Naive thymus-derived CD8-positive, alpha-beta T cell (primary cell): ENCODE measurements around the gene SRR. TPM values are rescaled to one million over a fixed set of nuclear protein-coding genes. Genes with fewer than 3 reads are reported as not detected.

ENCODE experiments used
- ATAC-seq, 2 donors: fragments of 150-1000 bp; cut with Tn5 transposase in 1 of 2; sonication (Bioruptor Pico), chemical (Tn5 transposase) in 1 of 2; 1 replicate in 1 of 2; 2 replicates in 1 of 2; pipeline ENCODE4 v1.10.0; 2021; ENCODE audit warnings: mild to moderate bottlenecking in 2 of 2, moderate library complexity in 2 of 2
- POLR2A ChIA-PET: fragments of 350-600 bp; sonication (Branson Sonifier 250); formaldehyde crosslinking; loops from one replicate; lab custom pipeline; 2021; ENCODE audit warnings: antibody characterized with exemption; lab: Charles Lee
- DNase-seq, 10 donors: peaks; one replicate each; pipeline versions ENCODE4 v3.0.0 to v3.0.0-alpha.2; 2020 to 2022
- H3K27ac Mint-ChIP-seq, 10 donors: one replicate each; pipeline ENCODE4 v1.8.0; 2020 to 2022; ENCODE audit warnings: mild to moderate bottlenecking in 10 of 10, mixed read lengths in 10 of 10, moderate library complexity in 4 of 10, inconsistent platforms in 1 of 10
- H3K27me3 Mint-ChIP-seq, 5 donors: one replicate each; pipeline ENCODE4 v1.8.0; 2021 to 2022; ENCODE audit warnings: mixed read lengths in 5 of 5
- H3K36me3 Mint-ChIP-seq, 3 donors: one replicate each; pipeline ENCODE4 v1.8.0; 2020 to 2022; ENCODE audit warnings: mixed read lengths in 3 of 3, mild to moderate bottlenecking in 2 of 3, inconsistent platforms in 1 of 3
- H3K4me1 Mint-ChIP-seq, 4 donors: one replicate each; pipeline ENCODE4 v1.8.0; 2021 to 2022; ENCODE audit warnings: mixed read lengths in 4 of 4
- H3K4me3 Mint-ChIP-seq, 10 donors: one replicate each; pipeline ENCODE4 v1.8.0; 2020 to 2022; ENCODE audit warnings: mild to moderate bottlenecking in 10 of 10, mixed read lengths in 10 of 10, moderate library complexity in 6 of 10, inconsistent platforms in 1 of 10
- H3K9me3 Mint-ChIP-seq, 9 donors: one replicate each; pipeline ENCODE4 v1.8.0; 2020 to 2022; ENCODE audit warnings: mixed read lengths in 9 of 9, mild to moderate bottlenecking in 3 of 9, inconsistent platforms in 1 of 9, moderate library complexity in 1 of 9
- polyA plus RNA-seq, 3 donors: library from polyadenylated mRNA; unstranded; fragments of 300-500 nt; fragmentation: Illumina TruSeq; gene quantifications; one replicate each; pipeline ENCODE4 v1.2.3, GENCODE V29; 2021
- total RNA-seq, 8 experiments: library from RNA in 2 of 8; stranded (reverse) in 2 of 8; gene quantifications; one replicate each; pipeline ENCODE4 v1.2.3 and lab custom pipeline; 2021 to 2026

Gene SRR
- total and polyA plus RNA-seq, 5 experiments from 2014 or later: 3.6 to 9.6 (median 7.3) TPM

- Mint-ChIP-seq H3K27me3 (no peaks in the 10 kb centered on the region), H3K4me3 (no peak overlapping the region), H3K27ac (peak overlapping the region in 1 of 10 donors; percentile 25), H3K4me1 (peaks cover 11 to 22% (median 16%) of the 10 kb centered on the region in 4 donors), H3K9me3 (no peaks in the 10 kb centered on the region), H3K36me3 (peaks cover 5 to 20% (median 14%) of the 10 kb centered on the region in 3 donors)
- DNase-seq: no peak
- no peak for ATAC-seq
- POLR2A ChIA-PET: interaction anchor here (0.6 kb wide), 1 partner anchor 129 kb away, joined by 4 read pairs; no protein-coding TSS in a partner anchor
These were observed 27.6 kb downstream of the SRR start for GRCh38 chr17:2331303-2331702.

GRCh38 chr17:2335726-2336214 lies 32.0 kb downstream of the SRR start:
- ATAC-seq: no peak
- Mint-ChIP-seq H3K36me3 (peaks cover 6 to 8% (median 6%) of the 10 kb centered on the region in 3 donors), H3K4me3 (peak overlapping the region in 9 of 10 donors; percentile 97 to 100 (median 99))

GRCh38 chr17:2336215-2336851 lies 32.6 kb downstream of the SRR start, which contains the start of gene TSR1:
Gene TSR1 (minus strand): TSS chr17:2336457. CDS start chr17:2336427, 30 bp downstream.
- ATAC-seq (peak; percentile 78 to 83), DNase-seq (peak; percentile 84 to 93 (median 86))
- Mint-ChIP-seq H3K4me1 (peaks cover 16 to 38% (median 22%) of the 10 kb centered on the region in 4 donors), H3K27me3 (no peaks in the 10 kb centered on the region), H3K4me3 (peak within 1 kb of the TSS in 9 of 10 donors; percentile 97 to 100 (median 99)), H3K9me3 (no peaks in the 10 kb centered on the region), H3K36me3 (peaks cover 6 to 8% (median 6%) of the 10 kb centered on the region in 3 donors), H3K27ac (peak within 1 kb of the TSS; percentile 93 to 99 (median 97))
- POLR2A ChIA-PET: interaction anchor here (0.6 to 4.2 kb wide), 25 partner anchors 8 to 706 kb away, joined by 3 to 38 read pairs (median 4); partner anchors contain the start of genes MNT, PAFAH1B1, SMG6 and SRR

More at GRCh38 chr17:2335726-2336214, 32.0 kb downstream of the SRR start:
- Mint-ChIP-seq H3K4me1 (peaks cover 16 to 40% (median 22%) of the 10 kb centered on the region in 4 donors), H3K9me3 (no peaks in the 10 kb centered on the region), H3K27me3 (no peaks in the 10 kb centered on the region), H3K27ac (peak overlapping the region; percentile 93 to 99 (median 97))
- no peak for DNase-seq
- POLR2A ChIA-PET: interaction anchor here (0.6 to 4.2 kb wide), 24 partner anchors 9 to 705 kb away, joined by 3 to 38 read pairs (median 4); partner anchors contain the start of genes MNT, PAFAH1B1, SMG6 and SRR

GRCh38 chr17:2336852-2337543 lies 33.2 kb downstream of the SRR start, which contains the start of gene SGSM2:
Gene SGSM2 (plus strand): TSS chr17:2337501. CDS start chr17:2337689, 188 bp downstream.
- peak; percentile 60 to 90 (median 78) for DNase-seq
- ATAC-seq: peak; percentile 71 to 75
- H3K4me3 Mint-ChIP-seq: peak within 1 kb of the TSS; percentile 86 to 100 (median 99)
- peaks cover 16 to 41% (median 25%) of the 10 kb centered on the region in 4 donors for H3K4me1 Mint-ChIP-seq
- no peaks in the 10 kb centered on the region for H3K9me3 Mint-ChIP-seq
- peaks cover 6 to 11% (median 8%) of the 10 kb centered on the region in 3 donors for H3K36me3 Mint-ChIP-seq
- POLR2A ChIA-PET: interaction anchor here (0.8 to 4.2 kb wide), 18 partner anchors 10 to 292 kb away, joined by 3 to 38 read pairs (median 4); partner anchors contain the start of genes MNT, PAFAH1B1, SMG6 and SRR
- H3K27ac Mint-ChIP-seq: peak within 1 kb of the TSS; percentile 93 to 99 (median 97)
- no peaks in the 10 kb centered on the region for H3K27me3 Mint-ChIP-seq

- Mint-ChIP-seq H3K36me3 (peaks cover 6 to 14% (median 8%) of the 10 kb centered on the region in 3 donors), H3K27me3 (no peaks in the 10 kb centered on the region), H3K9me3 (no peaks in the 10 kb centered on the region), H3K4me1 (peaks cover 17 to 46% (median 30%) of the 10 kb centered on the region in 4 donors), H3K27ac (peak overlapping the region in 9 of 10 donors; percentile 63 to 93 (median 89)), H3K4me3 (peak overlapping the region; percentile 78 to 100 (median 87))
- ATAC-seq: peak; percentile 37 to 40
- peak in 9 of 10 donors; percentile 42 to 75 (median 53) for DNase-seq
- POLR2A ChIA-PET: interaction anchor here (0.6 to 4.2 kb wide), 8 partner anchors 15 to 422 kb away, joined by 3 to 38 read pairs (median 7); partner anchors contain the start of genes MNT, SMG6 and SRR
These were observed 34.0 kb downstream of the SRR start for GRCh38 chr17:2337544-2338314.

GRCh38 chr17:2338315-2338657 lies 34.5 kb downstream of the SRR start:
- H3K4me3 Mint-ChIP-seq: peak overlapping the region; percentile 77 to 100 (median 86)
- H3K27ac Mint-ChIP-seq: peak overlapping the region; percentile 63 to 93 (median 86)
- no peak for ATAC-seq
- peaks cover 21 to 51% (median 35%) of the 10 kb centered on the region in 4 donors for H3K4me1 Mint-ChIP-seq
- no peak for DNase-seq
- H3K9me3 Mint-ChIP-seq: no peaks in the 10 kb centered on the region
- peaks cover 6 to 14% (median 8%) of the 10 kb centered on the region in 3 donors for H3K36me3 Mint-ChIP-seq
- H3K27me3 Mint-ChIP-seq: no peaks in the 10 kb centered on the region
- POLR2A ChIA-PET: interaction anchor here (0.5 to 4.2 kb wide), 6 partner anchors 14 to 422 kb away, joined by 3 to 38 read pairs (median 18); partner anchors contain the start of genes MNT, SMG6 and SRR

- Mint-ChIP-seq H3K4me3 (peak overlapping the region in 5 of 10 donors; percentile 30 to 59 (median 40)), H3K9me3 (no peaks in the 10 kb centered on the region), H3K27me3 (no peaks in the 10 kb centered on the region), H3K36me3 (peaks cover 0 to 25% (median 0%) of the 10 kb centered on the region in 3 donors), H3K27ac (peak overlapping the region in 9 of 10 donors; percentile 38 to 81 (median 66)), H3K4me1 (peaks cover 13 to 42% (median 26%) of the 10 kb centered on the region in 4 donors)
- POLR2A ChIA-PET: interaction anchor here (1.6 kb wide), 1 partner anchor 10 kb away, joined by 7 read pairs; no protein-coding TSS in a partner anchor
- ATAC-seq (peak; percentile 88 to 93), DNase-seq (peak in 6 of 10 donors; percentile 14 to 38 (median 34))
These were observed 39.7 kb downstream of the SRR start for GRCh38 chr17:2343421-2343820.

- Mint-ChIP-seq H3K4me3 (no peak overlapping the region), H3K9me3 (no peaks in the 10 kb centered on the region), H3K27me3 (no peaks in the 10 kb centered on the region), H3K36me3 (peaks cover 0 to 29% (median 0%) of the 10 kb centered on the region in 3 donors), H3K27ac (peak overlapping the region in 3 of 10 donors; percentile 3 to 43 (median 6)), H3K4me1 (peaks cover 13 to 34% (median 25%) of the 10 kb centered on the region in 4 donors)
- POLR2A ChIA-PET: interaction anchor here (0.7 to 1.6 kb wide), 2 partner anchors 9 kb away, joined by 3 to 7 read pairs; partner anchors contain the start of gene TSR1
- no peak for DNase-seq
- ATAC-seq: no peak
These were observed 40.8 kb downstream of the SRR start for GRCh38 chr17:2344528-2344927.

- no peak overlapping the region for H3K27ac Mint-ChIP-seq
- no peaks in the 10 kb centered on the region for H3K9me3 Mint-ChIP-seq
- no peaks in the 10 kb centered on the region for H3K27me3 Mint-ChIP-seq
- DNase-seq: no peak
- POLR2A ChIA-PET: interaction anchor here (0.8 kb wide), 1 partner anchor 36 kb away, joined by 3 read pairs; no protein-coding TSS in a partner anchor
- no peak for ATAC-seq
- peaks cover 0 to 37% (median 0%) of the 10 kb centered on the region in 3 donors for H3K36me3 Mint-ChIP-seq
- peaks cover 10 to 30% (median 23%) of the 10 kb centered on the region in 4 donors for H3K4me1 Mint-ChIP-seq
- H3K4me3 Mint-ChIP-seq: no peak overlapping the region
These were observed 42.7 kb downstream of the SRR start for GRCh38 chr17:2346475-2346874.

GRCh38 chr17:2347805-2348685 lies 44.3 kb downstream of the SRR start:
- POLR2A ChIA-PET: no interaction called here
- no peak for DNase-seq
- peaks cover 8 to 23% (median 13%) of the 10 kb centered on the region in 4 donors for H3K4me1 Mint-ChIP-seq
- peaks cover 0 to 29% (median 0%) of the 10 kb centered on the region in 3 donors for H3K36me3 Mint-ChIP-seq
- peak overlapping the region in 2 of 10 donors; percentile 29 to 60 for H3K27ac Mint-ChIP-seq
- H3K9me3 Mint-ChIP-seq: no peaks in the 10 kb centered on the region
- ATAC-seq: no peak
- H3K27me3 Mint-ChIP-seq: no peaks in the 10 kb centered on the region
- no peak overlapping the region for H3K4me3 Mint-ChIP-seq
